Heart right ventricle (tissue), 16 donors: ENCODE data around the gene SPATA33. TPM values are rescaled to one million over a fixed set of nuclear protein-coding genes. Genes with fewer than 3 reads are reported as not detected.

Experiments
- ATAC-seq, 8 donors: fragments of 200-7000 bp; cut with Tn5 transposase; one replicate each; pipeline ENCODE4 v1.9.1; 2020; ENCODE audit warnings: mild to moderate bottlenecking in 8 of 8, moderate library complexity in 8 of 8, moderate number of reproducible peaks in 1 of 8
- DNase-seq, 2 donors: peaks; one replicate each; pipeline ENCODE4 v3.0.0-alpha.2; 2020
- H3K27ac ChIP-seq, 10 donors: fragments of 200-600 bp; sonication (generic) in 2 of 10; one replicate each; pipeline versions ENCODE4 v1.5.0 to v1.8.0; 2020 to 2022; ENCODE audit warnings: mild to moderate bottlenecking in 3 of 10
- H3K27me3 ChIP-seq, 7 donors: fragments of 200-600 bp; one replicate each; pipeline ENCODE4 v1.8.0; 2021 to 2022; ENCODE audit warnings: mild to moderate bottlenecking in 2 of 7
- H3K36me3 ChIP-seq, 9 donors: fragments of 200-600 bp; sonication (generic) in 1 of 9; one replicate each; pipeline versions ENCODE4 v1.5.0 to v1.8.0; 2020 to 2022; ENCODE audit warnings: mild to moderate bottlenecking in 2 of 9
- H3K4me1 ChIP-seq, 9 donors: fragments of 200-600 bp; sonication (generic) in 1 of 9; one replicate each; pipeline versions ENCODE4 v1.5.0 to v1.8.0; 2020 to 2022; ENCODE audit warnings: mild to moderate bottlenecking in 4 of 9
- H3K4me3 ChIP-seq, 10 donors: fragments of 200-600 bp; sonication (generic) in 2 of 10; one replicate each; pipeline versions ENCODE4 v1.5.0 to v1.8.0; 2020 to 2022; ENCODE audit warnings: mild to moderate bottlenecking in 7 of 10, moderate library complexity in 2 of 10
- H3K9me3 ChIP-seq, 11 donors: fragments of 200-600 bp in 10 of 11; sonication (generic) in 2 of 11; one replicate each; pipeline versions ENCODE4 v1.5.0 to v1.8.0; 2013 to 2022; ENCODE audit warnings: mild to moderate bottlenecking in 2 of 11, control low read depth in 1 of 11, moderate library complexity in 1 of 11
- CTCF ChIP-seq, 9 donors: fragments of 200-600 bp; sonication (generic) in 2 of 9; IDR thresholded peaks; one replicate each; pipeline versions ENCODE4 v1.5.0 to v1.8.0; 2021 to 2022; ENCODE audit warnings: antibody characterized with exemption in 9 of 9, mild to moderate bottlenecking in 5 of 9, moderate library complexity in 1 of 9
- WGBS, 2 donors: extraction: QIAGEN DNeasy Blood & Tissue Kit; methylation state at CpG; one replicate each; pipeline ENCODE4 v1.1.7; 2013; ENCODE audit warnings: inconsistent platforms in 1 of 2; 5-methylcytosine and 5-hydroxymethylcytosine counted together
- intact Hi-C, 10 donors: fragments of 100-400 bp; cut with DNase I; formaldehyde crosslinking; loops; one replicate each; pipeline versions ENCODE4 v1.11.1 to v1.14.2; 2022
- polyA plus RNA-seq, 2 donors: library from polyadenylated mRNA; stranded (reverse); fragments of 200-250 nt; gene quantifications; one replicate each; pipeline ENCODE4 v1.2.3, GENCODE V29; 2013
- total RNA-seq, 10 donors: library from RNA; stranded (reverse); fragmentation: NEBNext Ultra II Directional in 3 of 10; extraction: Animal tissue kit (Norgen Biotek cat#: 25700) in 3 of 10; gene quantifications; one replicate each; pipeline versions ENCODE4 v1.2.1 to v1.2.4, GENCODE V29; 2021 to 2023
- donor health status: Arrhythmogenic right ventricular cardiomyopathy.
- donor health status: ischemic (EF 13 %, LVEDD 7.1; RV severe dilation, severe dysfunction).
- donor health status: healthy with polysubstance abuse.
- donor health status: DM: no; HTN: yes; CAD: no.
- donor health status: DM: no; HTN: no; CAD: no.
- donor health status: ischemic (EF 25% LVEDD 6.9; RV normal size, moderate dysfunction).
- donor health status: ischemic (EF 25% LVEDD 5.7; RV mildly dilated, moderate dysfunction).
- donor health status: healthy.
- donor health status: DM: yes; HTN: yes; CAD: no.
- donor health status: Ischemic cardiomyopathy.
- donor health status: ischemic (EF 35%, LVEDD 5.7; RV mildly dilated, moderate dysfunction).
- donor health status: nonischemic (EF 11% LVEDD 7.7; RV severe dilation, severe dysfunction).
- donor health status: DM: yes; HTN: yes; CAD: no.
- donor health status: PGD.
- donor health status: ischemic (EF 29% LVEDD 5.4; RV normal size, mild dysfunction).
- donor health status: nonischemic (EF 23%, LVEDD 6.1; RV moderate dilation, normal function).

The SPATA33 gene
- total and polyA plus RNA-seq, 12 donors: 0.76 to 4.6 (median 2.6) TPM

- no peaks in the 10 kb centered on the region for H3K9me3 ChIP-seq
- H3K27me3 ChIP-seq: peaks cover 0 to 54% (median 26%) of the 10 kb centered on the region in 7 donors
- WGBS, 2 donors: 41 to 45% methylated on average over 12 of the region's 12 CpGs
- no peak overlapping the region for H3K4me3 ChIP-seq
- DNase-seq (no peak), ATAC-seq (no peak)
- H3K36me3 ChIP-seq: no peaks in the 10 kb centered on the region
- intact Hi-C loops: no loop called here
- H3K27ac ChIP-seq: no peak overlapping the region
- peaks cover 0 to 19% (median 3%) of the 10 kb centered on the region in 9 donors for H3K4me1 ChIP-seq
- TF ChIP-seq CTCF (IDR thresholded peaks at IDR 0.05): no peak
Measured at GRCh38 chr16:89619840-89620239, 37.8 kb upstream of the SPATA33 start.

GRCh38 chr16:89620406-89620841 lies 37.2 kb upstream of the SPATA33 start:
- Histone ChIP-seq H3K27ac (no peak overlapping the region), H3K27me3 (peaks cover 0 to 48% (median 22%) of the 10 kb centered on the region in 7 donors), H3K36me3 (no peaks in the 10 kb centered on the region), H3K4me1 (peaks cover 0 to 19% (median 3%) of the 10 kb centered on the region in 9 donors), H3K9me3 (no peaks in the 10 kb centered on the region), H3K4me3 (no peak overlapping the region)
- no peak for TF ChIP-seq CTCF (IDR thresholded peaks at IDR 0.05)
- DNase-seq (no peak), ATAC-seq (no peak)
- intact Hi-C loops: no loop called here
- 66 to 68% methylated on average over 16 of the region's 16 CpGs for whole genome bisulfite sequencing, 2 donors

- peaks cover 0 to 19% (median 3%) of the 10 kb centered on the region in 9 donors for H3K4me1 ChIP-seq
- no peaks in the 10 kb centered on the region for H3K36me3 ChIP-seq
- ATAC-seq: no peak
- H3K4me3 ChIP-seq: no peak overlapping the region
- no peak overlapping the region for H3K27ac ChIP-seq
- TF ChIP-seq CTCF (IDR thresholded peaks at IDR 0.05): no peak
- no peak for DNase-seq
- H3K27me3 ChIP-seq: peaks cover 0 to 44% (median 22%) of the 10 kb centered on the region in 7 donors
- intact Hi-C loops: no loop called here
- no peaks in the 10 kb centered on the region for H3K9me3 ChIP-seq
- 76% methylated on average over 18 of the region's 18 CpGs for WGBS, 2 donors
Measured at GRCh38 chr16:89621136-89621697, 36.4 kb upstream of the SPATA33 start.

GRCh38 chr16:89621698-89622409 lies 35.8 kb upstream of the SPATA33 start:
- Histone ChIP-seq H3K4me1 (peaks cover 0 to 17% (median 3%) of the 10 kb centered on the region in 9 donors), H3K36me3 (no peaks in the 10 kb centered on the region), H3K4me3 (no peak overlapping the region), H3K27me3 (peaks cover 0 to 44% (median 22%) of the 10 kb centered on the region in 7 donors), H3K27ac (no peak overlapping the region), H3K9me3 (no peaks in the 10 kb centered on the region)
- DNase-seq: no peak
- WGBS, 2 donors: 83% methylated on average over 32 of the region's 32 CpGs
- ATAC-seq: no peak
- intact Hi-C loops: no loop called here
- TF ChIP-seq CTCF (IDR thresholded peaks at IDR 0.05): no peak
